Heart right ventricle (tissue), 16 donors: ENCODE data around the gene OR10A4. TPM values are rescaled to one million over a fixed set of nuclear protein-coding genes. Genes with fewer than 3 reads are reported as not detected.
"Not testable (repeated sequence)": the region's sequence is repeated elsewhere in the genome, so short reads cannot be mapped to it uniquely, and the experiment has no call there.

ENCODE experiments used
- ATAC-seq, 8 donors: fragments of 200-7000 bp; cut with Tn5 transposase; one replicate each; pipeline ENCODE4 v1.9.1; 2020; ENCODE audit warnings: mild to moderate bottlenecking in 8 of 8, moderate library complexity in 8 of 8, moderate number of reproducible peaks in 1 of 8
- DNase-seq, 2 donors: peaks; one replicate each; pipeline ENCODE4 v3.0.0-alpha.2; 2020
- H3K27ac ChIP-seq, 10 donors: fragments of 200-600 bp; sonication (generic) in 2 of 10; one replicate each; pipeline versions ENCODE4 v1.5.0 to v1.8.0; 2020 to 2022; ENCODE audit warnings: mild to moderate bottlenecking in 3 of 10
- H3K27me3 ChIP-seq, 7 donors: fragments of 200-600 bp; one replicate each; pipeline ENCODE4 v1.8.0; 2021 to 2022; ENCODE audit warnings: mild to moderate bottlenecking in 2 of 7
- H3K36me3 ChIP-seq, 9 donors: fragments of 200-600 bp; sonication (generic) in 1 of 9; one replicate each; pipeline versions ENCODE4 v1.5.0 to v1.8.0; 2020 to 2022; ENCODE audit warnings: mild to moderate bottlenecking in 2 of 9
- H3K4me1 ChIP-seq, 9 donors: fragments of 200-600 bp; sonication (generic) in 1 of 9; one replicate each; pipeline versions ENCODE4 v1.5.0 to v1.8.0; 2020 to 2022; ENCODE audit warnings: mild to moderate bottlenecking in 4 of 9
- H3K4me3 ChIP-seq, 10 donors: fragments of 200-600 bp; sonication (generic) in 2 of 10; one replicate each; pipeline versions ENCODE4 v1.5.0 to v1.8.0; 2020 to 2022; ENCODE audit warnings: mild to moderate bottlenecking in 7 of 10, moderate library complexity in 2 of 10
- H3K9me3 ChIP-seq, 11 donors: fragments of 200-600 bp in 10 of 11; sonication (generic) in 2 of 11; one replicate each; pipeline versions ENCODE4 v1.5.0 to v1.8.0; 2013 to 2022; ENCODE audit warnings: mild to moderate bottlenecking in 2 of 11, control low read depth in 1 of 11, moderate library complexity in 1 of 11
- CTCF ChIP-seq, 9 donors: fragments of 200-600 bp; sonication (generic) in 2 of 9; IDR thresholded peaks; one replicate each; pipeline versions ENCODE4 v1.5.0 to v1.8.0; 2021 to 2022; ENCODE audit warnings: antibody characterized with exemption in 9 of 9, mild to moderate bottlenecking in 5 of 9, moderate library complexity in 1 of 9
- WGBS, 2 donors: extraction: QIAGEN DNeasy Blood & Tissue Kit; methylation state at CpG; one replicate each; pipeline ENCODE4 v1.1.7; 2013; ENCODE audit warnings: inconsistent platforms in 1 of 2; 5-methylcytosine and 5-hydroxymethylcytosine counted together
- intact Hi-C, 10 donors: fragments of 100-400 bp; cut with DNase I; formaldehyde crosslinking; loops; one replicate each; pipeline versions ENCODE4 v1.11.1 to v1.14.2; 2022
- polyA plus RNA-seq, 2 donors: library from polyadenylated mRNA; stranded (reverse); fragments of 200-250 nt; gene quantifications; one replicate each; pipeline ENCODE4 v1.2.3, GENCODE V29; 2013
- total RNA-seq, 10 donors: library from RNA; stranded (reverse); fragmentation: NEBNext Ultra II Directional in 3 of 10; extraction: Animal tissue kit (Norgen Biotek cat#: 25700) in 3 of 10; gene quantifications; one replicate each; pipeline versions ENCODE4 v1.2.1 to v1.2.4, GENCODE V29; 2021 to 2023
- donor health status: Arrhythmogenic right ventricular cardiomyopathy.
- donor health status: ischemic (EF 13 %, LVEDD 7.1; RV severe dilation, severe dysfunction).
- donor health status: healthy with polysubstance abuse.
- donor health status: DM: no; HTN: yes; CAD: no.
- donor health status: DM: no; HTN: no; CAD: no.
- donor health status: ischemic (EF 25% LVEDD 6.9; RV normal size, moderate dysfunction).
- donor health status: ischemic (EF 25% LVEDD 5.7; RV mildly dilated, moderate dysfunction).
- donor health status: healthy.
- donor health status: DM: yes; HTN: yes; CAD: no.
- donor health status: Ischemic cardiomyopathy.
- donor health status: ischemic (EF 35%, LVEDD 5.7; RV mildly dilated, moderate dysfunction).
- donor health status: nonischemic (EF 11% LVEDD 7.7; RV severe dilation, severe dysfunction).
- donor health status: DM: yes; HTN: yes; CAD: no.
- donor health status: PGD.
- donor health status: ischemic (EF 29% LVEDD 5.4; RV normal size, mild dysfunction).
- donor health status: nonischemic (EF 23%, LVEDD 6.1; RV moderate dilation, normal function).

Gene OR10A4
- total and polyA plus RNA-seq, 12 donors: not detected

GRCh38 chr11:6850526-6850925, 25.9 kb upstream of the OR10A4 start:
- H3K9me3 ChIP-seq: peaks cover 0 to 18% (median 0%) of the 10 kb centered on the region in 11 donors
- 79 to 89% methylated on average over 2 of the region's 2 CpGs for WGBS, 2 donors
- H3K4me3 ChIP-seq: no peak overlapping the region
- no peak overlapping the region for H3K27ac ChIP-seq
- H3K27me3 ChIP-seq: no peaks in the 10 kb centered on the region
- no peak for DNase-seq
- H3K4me1 ChIP-seq: no peaks in the 10 kb centered on the region
- no peak for TF ChIP-seq CTCF (IDR thresholded peaks at IDR 0.05)
- H3K36me3 ChIP-seq: no peaks in the 10 kb centered on the region
- no peak for ATAC-seq
- intact Hi-C loops: no loop called here

GRCh38 chr11:6854801-6855200, 21.6 kb upstream of the OR10A4 start:
- H3K27ac ChIP-seq, H3K4me3 ChIP-seq, ATAC-seq, intact Hi-C loops, H3K4me1 ChIP-seq, H3K36me3 ChIP-seq, H3K27me3 ChIP-seq, DNase-seq: not testable (repeated sequence)
- 91 to 95% methylated on average over 6 of the region's 6 CpGs for WGBS, 2 donors
- peaks cover 0 to 18% (median 0%) of the 10 kb centered on the region in 11 donors for H3K9me3 ChIP-seq

- TF ChIP-seq CTCF (IDR thresholded peaks at IDR 0.05): no peak
- peaks cover 0 to 18% (median 0%) of the 10 kb centered on the region in 11 donors for H3K9me3 ChIP-seq
- WGBS, 2 donors: 29 to 35% methylated on average over 1 of the region's 1 CpG
- H3K27ac ChIP-seq: no peak overlapping the region
- ATAC-seq (no peak), DNase-seq (no peak)
- no peaks in the 10 kb centered on the region for H3K27me3 ChIP-seq
- H3K4me3 ChIP-seq: no peak overlapping the region
- no peaks in the 10 kb centered on the region for H3K36me3 ChIP-seq
- no peaks in the 10 kb centered on the region for H3K4me1 ChIP-seq
- intact Hi-C loops: no loop called here
These were observed 20.4 kb upstream of the OR10A4 start for GRCh38 chr11:6855971-6856541.

GRCh38 chr11:6856871-6857270, 19.6 kb upstream of the OR10A4 start:
- Histone ChIP-seq H3K27ac (no peak overlapping the region), H3K4me1 (no peaks in the 10 kb centered on the region), H3K9me3 (peaks cover 0 to 18% (median 0%) of the 10 kb centered on the region in 11 donors), H3K27me3 (no peaks in the 10 kb centered on the region), H3K36me3 (no peaks in the 10 kb centered on the region), H3K4me3 (no peak overlapping the region)
- TF ChIP-seq CTCF (IDR thresholded peaks at IDR 0.05): no peak
- intact Hi-C loops: no loop called here
- ATAC-seq (no peak), DNase-seq (no peak)
- WGBS, 2 donors: 63 to 64% methylated on average over 3 of the region's 3 CpGs

- H3K27me3 ChIP-seq: no peaks in the 10 kb centered on the region
- H3K9me3 ChIP-seq: no peaks in the 10 kb centered on the region
- 43 to 54% methylated on average over 1 of the region's 1 CpG for WGBS, 2 donors
- no peaks in the 10 kb centered on the region for H3K36me3 ChIP-seq
- H3K27ac ChIP-seq: no peak within 1 kb of the TSS
- no peak for TF ChIP-seq CTCF (IDR thresholded peaks at IDR 0.05)
- H3K4me1 ChIP-seq: no peaks in the 10 kb centered on the region
- intact Hi-C loops: no loop called here
- DNase-seq (no peak), ATAC-seq (no peak)
- H3K4me3 ChIP-seq: no peak within 1 kb of the TSS
These were observed 13.5 kb upstream of the OR10A4 start, which contains the start of gene OR10A2 for GRCh38 chr11:6862961-6863360. OR10A2 (plus strand) TSS chr11:6863057; CDS start chr11:6869755, 6,698 bp downstream.
